GM19240 (cell line): ENCODE data around the gene PDE9A.

Experiments used
- DNase-seq: peaks from one replicate; pipeline ENCODE4 v3.0.0; 2011; ENCODE audit warnings: low spot score; ENCODE audit not compliant: insufficient read length

The PDE9A gene

GRCh38 chr21:42735061-42735460 lies 81.6 kb downstream of the PDE9A start:
- DNase-seq, result no peak

GRCh38 chr21:42735944-42736343 lies 82.5 kb downstream of the PDE9A start:
- no peak for DNase-seq

- DNase-seq, result no peak
These were observed 83.4 kb downstream of the PDE9A start for GRCh38 chr21:42736646-42737350.

- no peak for DNase-seq
These were observed 84.7 kb downstream of the PDE9A start for GRCh38 chr21:42737951-42738590.

- DNase-seq, result no peak
These were observed 85.9 kb downstream of the PDE9A start for GRCh38 chr21:42739061-42739931.

- DNase-seq, result no peak
These were observed 87.0 kb downstream of the PDE9A start for GRCh38 chr21:42740405-42740909.

- DNase-seq, result no peak
These were observed 87.6 kb downstream of the PDE9A start for GRCh38 chr21:42741066-42741465.

- no peak for DNase-seq
These were observed 91.4 kb downstream of the PDE9A start for GRCh38 chr21:42744520-42745445.

- DNase-seq, result no peak
These were observed 92.3 kb downstream of the PDE9A start for GRCh38 chr21:42745511-42746239.

GRCh38 chr21:42746240-42746592 lies 92.8 kb downstream of the PDE9A start:
- DNase-seq, result no peak

GRCh38 chr21:42746593-42747275 lies 93.3 kb downstream of the PDE9A start:
- no peak for DNase-seq

- DNase-seq, result no peak
These were observed 93.9 kb downstream of the PDE9A start for GRCh38 chr21:42747276-42747701.

- no peak for DNase-seq
These were observed 94.4 kb downstream of the PDE9A start for GRCh38 chr21:42747746-42748351.

GRCh38 chr21:42748620-42749176 lies 95.3 kb downstream of the PDE9A start:
- DNase-seq, result no peak

- no peak for DNase-seq
These were observed 97.5 kb downstream of the PDE9A start for GRCh38 chr21:42750737-42751530.

GRCh38 chr21:42751866-42752265 lies 98.4 kb downstream of the PDE9A start:
- DNase-seq, result no peak

- DNase-seq, result no peak
These were observed 100.4 kb downstream of the PDE9A start for GRCh38 chr21:42753804-42754203.

- no peak for DNase-seq
These were observed 101.0 kb downstream of the PDE9A start for GRCh38 chr21:42754270-42754933.
